Measurements from ENCODE around the gene RAF1.
"Not testable (repeated sequence)": the region's sequence is repeated elsewhere in the genome, so short reads cannot be mapped to it uniquely, and the experiment has no call there.

Gene RAF1

GRCh38 chr3:12643010-12643380 lies 20.9 kb downstream of the RAF1 start:
- DNase-seq (ENCODE audit: low read depth in 2 of 3, low spot score in 1 of 3), result no peak

GRCh38 chr3:12640853-12641252 lies 23.1 kb downstream of the RAF1 start:
- not testable (repeated sequence) for DNase-seq (ENCODE audit: low read depth in 2 of 3, low spot score in 1 of 3)

- DNase-seq (ENCODE audit: low read depth in 2 of 3, low spot score in 1 of 3), result no peak
Measured at GRCh38 chr3:12638105-12638504, 25.8 kb downstream of the RAF1 start.

GRCh38 chr3:12633108-12633507 lies 30.8 kb downstream of the RAF1 start:
- no peak for DNase-seq (ENCODE audit: low read depth in 2 of 3, low spot score in 1 of 3)

GRCh38 chr3:12632523-12632922 lies 31.4 kb downstream of the RAF1 start:
- no peak for DNase-seq (ENCODE audit: low read depth in 2 of 3, low spot score in 1 of 3)

GRCh38 chr3:12630843-12631242 lies 33.1 kb downstream of the RAF1 start:
- not testable (repeated sequence) for DNase-seq (ENCODE audit: low read depth in 2 of 3, low spot score in 1 of 3)

GRCh38 chr3:12630292-12630691 lies 33.6 kb downstream of the RAF1 start:
- DNase-seq (ENCODE audit: low read depth in 2 of 3, low spot score in 1 of 3), result no peak

- no peak for DNase-seq (ENCODE audit: low read depth in 2 of 3, low spot score in 1 of 3)
Measured at GRCh38 chr3:12629560-12629959, 34.4 kb downstream of the RAF1 start.

GRCh38 chr3:12628813-12629212 lies 35.1 kb downstream of the RAF1 start:
- DNase-seq (ENCODE audit: low read depth in 2 of 3, low spot score in 1 of 3), result no peak

GRCh38 chr3:12627370-12627769 lies 36.5 kb downstream of the RAF1 start:
- DNase-seq (ENCODE audit: low read depth in 2 of 3, low spot score in 1 of 3), result no peak

- DNase-seq (ENCODE audit: low read depth in 2 of 3, low spot score in 1 of 3), result not testable (repeated sequence)
Measured at GRCh38 chr3:12624964-12625363, 39.0 kb downstream of the RAF1 start.

GRCh38 chr3:12624056-12624455 lies 39.9 kb downstream of the RAF1 start:
- no peak for DNase-seq (ENCODE audit: low read depth in 2 of 3, low spot score in 1 of 3)

- no peak for DNase-seq (ENCODE audit: low read depth in 2 of 3, low spot score in 1 of 3)
Measured at GRCh38 chr3:12622335-12622734, 41.6 kb downstream of the RAF1 start.

- no peak for DNase-seq (ENCODE audit: low read depth in 2 of 3, low spot score in 1 of 3)
Measured at GRCh38 chr3:12620729-12621128, 43.2 kb downstream of the RAF1 start.

GRCh38 chr3:12620305-12620704 lies 43.6 kb downstream of the RAF1 start:
- DNase-seq (ENCODE audit: low read depth in 2 of 3, low spot score in 1 of 3), result no peak

- DNase-seq (ENCODE audit: low read depth in 2 of 3, low spot score in 1 of 3), result no peak
Measured at GRCh38 chr3:12618426-12618825, 45.5 kb downstream of the RAF1 start.

GRCh38 chr3:12615266-12615665 lies 48.7 kb downstream of the RAF1 start:
- DNase-seq (ENCODE audit: low read depth in 2 of 3, low spot score in 1 of 3), result no peak

- DNase-seq (ENCODE audit: low read depth in 2 of 3, low spot score in 1 of 3), result no peak
Measured at GRCh38 chr3:12613250-12613649, 50.7 kb downstream of the RAF1 start.

- no peak for DNase-seq (ENCODE audit: low read depth in 2 of 3, low spot score in 1 of 3)
Measured at GRCh38 chr3:12612514-12613226, 51.2 kb downstream of the RAF1 start.

- no peak for DNase-seq (ENCODE audit: low read depth in 2 of 3, low spot score in 1 of 3)
Measured at GRCh38 chr3:12611117-12611516, 52.8 kb downstream of the RAF1 start.

GRCh38 chr3:12608376-12608775 lies 55.5 kb downstream of the RAF1 start:
- no peak for DNase-seq (ENCODE audit: low read depth in 2 of 3, low spot score in 1 of 3)

GRCh38 chr3:12603969-12604368 lies 59.9 kb downstream of the RAF1 start:
- no peak for DNase-seq (ENCODE audit: low read depth in 2 of 3, low spot score in 1 of 3)

GRCh38 chr3:12601072-12601471 lies 62.8 kb downstream of the RAF1 start:
- no peak for DNase-seq (ENCODE audit: low read depth in 2 of 3, low spot score in 1 of 3)
